ENCODE results near the gene BACE1. TPM values are rescaled to one million over a fixed set of nuclear protein-coding genes. Genes with fewer than 3 reads are reported as not detected.

Gene BACE1
- total RNA-seq, 1 experiment from 2014 or later = 11.2 TPM

GRCh38 chr11:117303101-117303500, 13.0 kb downstream of the BACE1 start:
- H3K4me3 ChIP-seq (ENCODE audit: low read depth, low read length) = no peak overlapping the region
- no TSS peak for BruUV-seq (replicated peaks)
- Mint-ChIP-seq H3K4me3 (ENCODE audit: unreplicated experiment) (no peak overlapping the region), H3K27ac (ENCODE audit: unreplicated experiment) (no peak overlapping the region), H3K36me3 (ENCODE audit: insufficient read depth, unreplicated experiment) (no peaks in the 10 kb centered on the region), H3K27me3 (ENCODE audit: insufficient read depth, unreplicated experiment) (no peaks in the 10 kb centered on the region), H3K4me1 (ENCODE audit: low read depth, unreplicated experiment) (peaks cover 20% of the 10 kb centered on the region), H3K9me3 (ENCODE audit: unreplicated experiment) (no peaks in the 10 kb centered on the region)
- no peaks in the 10 kb centered on the region for H3K9me3 ChIP-seq
- intact Hi-C loops (cut with micrococcal nuclease; ENCODE audit: unreplicated experiment) = no loop called here
- TF ChIP-seq, protein P1, sequence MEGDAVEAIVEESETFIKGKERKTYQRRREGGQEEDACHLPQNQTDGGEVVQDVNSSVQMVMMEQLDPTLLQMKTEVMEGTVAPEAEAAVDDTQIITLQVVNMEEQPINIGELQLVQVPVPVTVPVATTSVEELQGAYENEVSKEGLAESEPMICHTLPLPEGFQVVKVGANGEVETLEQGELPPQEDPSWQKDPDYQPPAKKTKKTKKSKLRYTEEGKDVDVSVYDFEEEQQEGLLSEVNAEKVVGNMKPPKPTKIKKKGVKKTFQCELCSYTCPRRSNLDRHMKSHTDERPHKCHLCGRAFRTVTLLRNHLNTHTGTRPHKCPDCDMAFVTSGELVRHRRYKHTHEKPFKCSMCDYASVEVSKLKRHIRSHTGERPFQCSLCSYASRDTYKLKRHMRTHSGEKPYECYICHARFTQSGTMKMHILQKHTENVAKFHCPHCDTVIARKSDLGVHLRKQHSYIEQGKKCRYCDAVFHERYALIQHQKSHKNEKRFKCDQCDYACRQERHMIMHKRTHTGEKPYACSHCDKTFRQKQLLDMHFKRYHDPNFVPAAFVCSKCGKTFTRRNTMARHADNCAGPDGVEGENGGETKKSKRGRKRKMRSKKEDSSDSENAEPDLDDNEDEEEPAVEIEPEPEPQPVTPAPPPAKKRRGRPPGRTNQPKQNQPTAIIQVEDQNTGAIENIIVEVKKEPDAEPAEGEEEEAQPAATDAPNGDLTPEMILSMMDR (IDR thresholded peaks at IDR 0.05; ENCODE audit: insufficient read depth in 1 of 2, low read depth in 1 of 2, low read length in 1 of 2, severe bottlenecking in 1 of 2, unreplicated experiment in 1 of 2) = no peak
- H3K36me3 ChIP-seq (ENCODE audit: control insufficient read depth, insufficient read depth, low read length) = no peaks in the 10 kb centered on the region
- ChIA-PET POLR2A (no interaction called here), CTCF (no interaction called here)
- DNase-seq = no peak
- peaks cover 23% of the 10 kb centered on the region for H3K4me1 ChIP-seq
- H3K27me3 ChIP-seq (replicated peaks; ENCODE audit: control insufficient read depth, insufficient read depth, low read length) = no peaks in the 10 kb centered on the region

- no peaks in the 10 kb centered on the region for H3K27me3 Mint-ChIP-seq (ENCODE audit: insufficient read depth, unreplicated experiment)
- ChIA-PET POLR2A (interaction anchor here (0.9 kb wide), 1 partner anchor 26 kb away, joined by 4 read pairs; the partner anchor contains the start of gene CEP164), CTCF (no interaction called here)
- intact Hi-C loops (cut with micrococcal nuclease; ENCODE audit: unreplicated experiment) = no loop called here
- no peaks in the 10 kb centered on the region for H3K9me3 Mint-ChIP-seq (ENCODE audit: unreplicated experiment)
- H3K36me3 Mint-ChIP-seq (ENCODE audit: insufficient read depth, unreplicated experiment) = no peaks in the 10 kb centered on the region
- H3K4me1 Mint-ChIP-seq (ENCODE audit: low read depth, unreplicated experiment) = peaks cover 20% of the 10 kb centered on the region
- DNase-seq = no peak
- H3K36me3 ChIP-seq (ENCODE audit: control insufficient read depth, insufficient read depth, low read length) = no peaks in the 10 kb centered on the region
- no peaks in the 10 kb centered on the region for H3K9me3 ChIP-seq
- H3K27ac Mint-ChIP-seq (ENCODE audit: unreplicated experiment) = no peak overlapping the region
- BruUV-seq (replicated peaks) = no TSS peak
- H3K4me3 ChIP-seq (ENCODE audit: low read depth, low read length) = no peak overlapping the region
- H3K27me3 ChIP-seq (replicated peaks; ENCODE audit: control insufficient read depth, insufficient read depth, low read length) = no peaks in the 10 kb centered on the region
- TF ChIP-seq, protein P1 (IDR thresholded peaks at IDR 0.05; ENCODE audit: insufficient read depth in 1 of 2, low read depth in 1 of 2, low read length in 1 of 2, severe bottlenecking in 1 of 2, unreplicated experiment in 1 of 2) = no peak
- H3K4me1 ChIP-seq = peaks cover 23% of the 10 kb centered on the region
- no peak overlapping the region for H3K4me3 Mint-ChIP-seq (ENCODE audit: unreplicated experiment)
Measured at GRCh38 chr11:117302228-117302627, 13.8 kb downstream of the BACE1 start.

GRCh38 chr11:117300773-117301172, 15.3 kb downstream of the BACE1 start:
- TF ChIP-seq, protein P1 (IDR thresholded peaks at IDR 0.05; ENCODE audit: insufficient read depth in 1 of 2, low read depth in 1 of 2, low read length in 1 of 2, severe bottlenecking in 1 of 2, unreplicated experiment in 1 of 2) = no peak
- H3K4me3 ChIP-seq (ENCODE audit: low read depth, low read length) = no peak overlapping the region
- intact Hi-C loops (cut with micrococcal nuclease; ENCODE audit: unreplicated experiment) = no loop called here
- ChIA-PET CTCF (interaction anchor here (0.5 kb wide), 1 partner anchor 561 kb away, joined by 3 read pairs; no protein-coding TSS in a partner anchor), POLR2A (interaction anchor here (0.5 kb wide), 1 partner anchor 21 kb away, joined by 8 read pairs; no protein-coding TSS in a partner anchor)
- BruUV-seq (replicated peaks) = no TSS peak
- Mint-ChIP-seq H3K4me3 (ENCODE audit: unreplicated experiment) (no peak overlapping the region), H3K36me3 (ENCODE audit: insufficient read depth, unreplicated experiment) (no peaks in the 10 kb centered on the region), H3K27ac (ENCODE audit: unreplicated experiment) (peak overlapping the region; percentile 0), H3K4me1 (ENCODE audit: low read depth, unreplicated experiment) (peaks cover 20% of the 10 kb centered on the region), H3K27me3 (ENCODE audit: insufficient read depth, unreplicated experiment) (no peaks in the 10 kb centered on the region), H3K9me3 (ENCODE audit: unreplicated experiment) (no peaks in the 10 kb centered on the region)
- no peaks in the 10 kb centered on the region for H3K9me3 ChIP-seq
- no peaks in the 10 kb centered on the region for H3K36me3 ChIP-seq (ENCODE audit: control insufficient read depth, insufficient read depth, low read length)
- no peaks in the 10 kb centered on the region for H3K27me3 ChIP-seq (replicated peaks; ENCODE audit: control insufficient read depth, insufficient read depth, low read length)
- peaks cover 23% of the 10 kb centered on the region for H3K4me1 ChIP-seq
- peak in 1 of 2 experiments; percentile 27 for DNase-seq
